Measurements from ENCODE around the gene PRICKLE1.

Gene PRICKLE1

DNA sequence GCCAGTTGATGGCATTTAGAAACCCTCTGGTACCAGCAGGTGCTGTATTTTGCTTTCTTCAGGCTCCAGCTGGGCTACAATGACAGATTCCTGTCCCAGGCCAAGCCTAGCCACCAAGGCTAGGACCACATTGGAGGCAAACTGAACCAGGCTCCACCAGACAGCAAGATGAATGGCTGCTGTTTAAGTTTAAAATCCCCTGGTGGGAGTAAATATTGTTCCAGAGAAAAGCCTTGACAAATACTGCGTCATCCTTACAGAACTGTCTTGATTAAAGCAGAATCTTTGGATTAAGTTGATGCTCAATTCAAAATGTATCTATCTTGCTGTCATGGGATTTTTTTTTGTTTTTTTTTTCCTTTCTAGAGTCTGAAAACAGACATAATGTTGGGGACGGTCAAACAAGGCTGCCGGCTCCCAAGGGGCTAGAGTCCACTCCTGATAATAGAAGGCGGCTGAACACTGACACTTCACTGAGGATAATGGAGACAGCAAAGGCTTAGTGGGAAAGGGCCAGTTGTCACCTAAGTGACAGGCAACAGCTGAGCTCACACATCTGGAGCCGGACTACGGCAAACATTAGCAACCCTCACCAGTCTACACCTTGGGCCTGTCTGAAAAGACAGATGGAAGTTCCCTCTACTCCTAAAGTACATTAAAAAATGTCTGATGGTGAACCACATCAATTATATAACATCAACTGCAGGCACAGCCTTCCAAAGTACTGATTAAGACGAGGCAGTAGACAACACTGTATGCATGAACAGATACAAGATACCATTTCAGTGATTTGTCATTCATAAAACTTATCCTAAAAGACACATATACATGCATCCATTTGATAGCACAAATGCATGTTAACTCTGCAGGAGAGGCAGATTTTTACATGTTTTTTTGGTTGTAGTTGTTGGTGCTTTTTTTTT, 1.7 kb downstream of the PRICKLE1 start:
- DNase-seq, result no peak

DNA sequence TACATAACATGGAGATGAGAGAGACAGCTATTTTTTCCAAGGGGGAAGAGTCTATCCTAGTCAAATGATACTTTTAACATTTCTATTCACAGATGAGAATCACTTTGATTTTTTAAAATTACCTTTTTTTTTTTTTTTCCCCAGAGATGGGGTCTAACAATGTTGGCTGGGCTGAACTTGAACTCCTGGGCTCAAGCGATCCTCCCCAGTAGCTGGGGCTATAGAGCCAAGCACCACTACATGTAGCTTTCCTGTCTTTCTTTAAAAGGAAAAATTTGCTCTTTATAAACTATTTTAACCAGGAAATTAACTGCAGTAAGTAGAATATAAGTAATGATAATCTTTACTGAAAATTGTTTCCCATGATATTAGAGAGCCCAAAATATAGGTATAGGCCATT, 3.3 kb downstream of the PRICKLE1 start:
- DNase-seq, result no peak

DNA sequence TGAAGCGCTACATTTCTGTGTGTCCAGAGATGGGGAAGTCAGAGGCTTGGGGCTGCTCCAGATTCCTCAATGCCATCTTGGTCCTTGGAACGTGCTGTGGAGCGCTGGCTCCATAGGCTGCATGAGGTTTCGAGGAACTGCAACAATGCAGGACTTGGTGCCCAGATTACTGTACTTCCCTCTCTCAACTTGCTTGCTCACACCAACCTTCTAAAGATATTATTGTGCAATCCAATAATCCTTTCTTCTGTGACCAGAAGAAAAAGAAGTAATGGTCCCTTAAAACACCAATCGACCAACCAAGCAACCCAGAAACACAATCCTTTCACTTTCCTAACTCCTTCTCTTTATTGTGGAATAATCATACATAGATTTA, 3.7 kb downstream of the PRICKLE1 start:
- DNase-seq, result no peak

DNA sequence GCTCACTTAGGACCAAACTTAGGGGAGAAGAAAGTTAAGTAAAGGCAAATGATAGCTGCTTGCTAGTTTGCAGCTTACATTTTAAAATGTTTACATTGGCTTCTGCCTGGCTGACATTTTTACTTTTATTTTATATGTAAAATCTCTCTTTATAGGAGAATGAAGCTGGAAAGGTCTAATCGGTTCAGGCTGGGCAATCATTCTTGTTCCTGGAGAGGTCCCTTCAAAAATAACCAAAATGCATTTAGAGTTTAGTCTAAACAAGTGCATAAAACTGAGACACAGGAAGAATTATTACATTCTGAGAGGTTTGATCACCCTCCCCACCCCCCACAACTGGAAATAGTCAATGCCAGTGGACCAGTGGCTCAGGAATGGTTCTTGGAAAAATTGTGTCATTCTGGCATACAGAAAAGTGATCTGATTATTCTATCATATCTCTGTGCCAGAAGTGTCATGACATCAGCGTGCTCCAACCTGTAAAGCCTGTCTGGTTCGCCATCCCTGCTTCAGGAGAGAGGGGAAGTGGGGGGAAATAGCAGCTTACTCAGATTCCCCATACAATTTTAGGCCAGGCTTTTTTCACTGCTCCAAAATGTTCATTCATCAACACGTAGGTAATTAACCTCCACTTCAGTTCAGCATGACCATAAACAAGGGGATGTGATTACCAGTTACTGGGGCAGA, 4.2 kb downstream of the PRICKLE1 start:
- DNase-seq, result no peak

DNA sequence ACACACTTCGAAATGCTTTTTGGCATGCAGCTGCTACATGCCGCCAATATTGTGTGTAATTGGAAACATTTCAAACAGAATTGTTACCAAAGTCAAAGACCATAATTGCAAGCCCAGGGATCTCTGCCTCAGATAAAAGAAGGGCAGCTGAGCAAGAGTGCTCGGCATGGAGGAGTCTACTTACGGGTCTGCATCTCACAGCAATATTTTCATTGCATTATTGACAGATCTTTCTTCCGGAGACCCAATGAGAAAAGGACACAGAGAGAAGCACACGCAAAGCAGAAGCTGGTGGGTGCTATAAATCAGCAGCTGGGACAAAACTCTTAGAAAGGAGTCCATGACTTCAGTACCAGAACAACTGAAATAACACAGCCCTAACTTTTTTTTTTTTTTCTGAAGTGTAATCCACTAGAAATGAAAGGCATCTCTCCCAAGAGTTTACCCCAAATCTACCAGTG, 4.9 kb downstream of the PRICKLE1 start:
- no peak for DNase-seq

DNA sequence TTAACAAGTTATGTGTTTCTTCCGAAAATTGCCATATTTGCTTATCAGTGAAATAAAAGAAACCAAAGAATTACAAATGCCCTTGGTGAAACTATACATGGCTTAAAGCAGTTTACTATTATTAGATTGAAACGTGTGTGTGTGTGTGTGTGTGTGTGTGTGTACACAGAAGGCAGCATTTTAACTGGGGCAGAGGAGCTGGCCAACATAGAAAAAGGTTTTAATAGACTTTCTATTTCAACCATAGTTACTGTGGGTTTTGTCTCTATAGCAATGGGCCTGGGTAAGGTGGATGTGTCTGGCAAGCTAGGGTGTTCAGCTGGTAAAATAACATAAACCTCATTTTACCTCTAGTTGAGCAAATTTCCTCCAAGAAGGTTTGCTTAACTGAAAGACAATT, 6.5 kb downstream of the PRICKLE1 start:
- DNase-seq, result no peak

DNA sequence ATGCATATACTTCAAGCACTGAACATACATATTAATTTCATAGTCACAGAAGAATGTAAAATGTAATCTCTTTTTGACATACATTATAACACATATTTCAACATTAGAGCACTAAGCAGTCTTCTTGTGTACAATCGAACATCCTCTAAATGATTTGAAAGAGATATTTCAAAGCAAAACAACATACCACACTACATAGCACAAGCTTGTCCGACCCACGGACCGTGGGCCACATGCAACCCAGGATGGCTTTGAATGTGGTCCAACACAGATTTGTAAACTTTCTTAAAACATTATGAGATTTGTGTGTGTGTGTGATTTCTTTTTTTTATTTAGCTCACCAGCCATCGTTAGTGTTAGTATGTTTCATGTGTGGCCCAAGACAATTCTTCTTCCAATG, 7.0 kb downstream of the PRICKLE1 start:
- no peak for DNase-seq

DNA sequence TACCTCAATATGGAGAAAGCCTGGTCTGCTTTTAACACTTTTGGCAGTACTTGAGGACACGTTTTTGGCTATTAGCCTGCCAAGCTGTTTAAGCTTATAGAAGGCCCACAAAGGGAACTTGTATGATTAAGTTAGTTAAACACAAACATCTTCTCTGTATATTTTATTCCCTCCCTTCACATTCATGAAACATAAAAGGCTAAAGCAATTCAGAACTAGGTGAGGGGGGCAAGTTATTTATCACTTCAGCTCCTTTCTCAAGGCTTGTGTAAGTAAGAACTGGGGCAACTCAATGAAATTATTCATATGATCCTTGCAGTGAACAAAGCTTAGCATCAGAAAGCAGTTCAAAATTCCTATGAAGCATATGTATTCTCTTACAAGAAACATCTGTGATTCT, 7.5 kb downstream of the PRICKLE1 start:
- DNase-seq, result no peak

DNA sequence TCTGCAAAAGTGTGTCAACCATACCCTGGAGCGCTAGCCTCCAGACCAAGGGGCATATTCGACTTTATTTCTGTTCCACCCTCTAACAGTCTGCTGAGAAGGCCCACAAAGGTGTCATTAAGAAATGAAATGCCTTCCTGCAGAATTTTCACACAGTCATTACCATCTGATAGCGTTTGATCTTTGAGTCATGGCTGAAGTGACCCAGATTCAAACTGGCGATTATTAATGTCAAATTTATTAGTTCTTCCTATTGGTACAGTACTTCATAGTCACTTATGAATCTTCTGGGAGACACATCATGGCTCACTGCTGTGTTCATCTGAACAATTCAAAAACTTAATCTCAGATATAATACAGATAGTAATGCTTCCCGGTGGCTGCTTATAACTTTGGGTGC, 13.2 kb downstream of the PRICKLE1 start:
- DNase-seq, result no peak

DNA sequence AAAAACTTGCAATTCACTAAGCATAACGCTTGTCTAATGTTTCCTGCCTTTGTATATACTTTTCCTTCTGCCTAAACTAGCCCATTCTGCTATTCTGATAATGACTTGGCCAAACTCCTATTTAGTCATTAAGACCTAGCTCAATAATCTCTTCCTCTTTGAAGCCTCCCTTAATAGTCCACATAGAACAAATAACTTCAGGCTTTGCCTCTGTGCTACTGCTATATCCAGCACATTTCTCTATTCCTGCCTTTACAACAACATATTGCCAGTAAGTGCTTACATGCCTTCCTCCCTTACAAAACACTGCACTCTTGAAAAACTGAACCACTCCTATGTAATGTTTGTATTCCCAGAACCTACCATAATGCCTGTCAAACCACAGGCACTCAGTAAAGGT, 13.8 kb downstream of the PRICKLE1 start:
- no peak for DNase-seq

DNA sequence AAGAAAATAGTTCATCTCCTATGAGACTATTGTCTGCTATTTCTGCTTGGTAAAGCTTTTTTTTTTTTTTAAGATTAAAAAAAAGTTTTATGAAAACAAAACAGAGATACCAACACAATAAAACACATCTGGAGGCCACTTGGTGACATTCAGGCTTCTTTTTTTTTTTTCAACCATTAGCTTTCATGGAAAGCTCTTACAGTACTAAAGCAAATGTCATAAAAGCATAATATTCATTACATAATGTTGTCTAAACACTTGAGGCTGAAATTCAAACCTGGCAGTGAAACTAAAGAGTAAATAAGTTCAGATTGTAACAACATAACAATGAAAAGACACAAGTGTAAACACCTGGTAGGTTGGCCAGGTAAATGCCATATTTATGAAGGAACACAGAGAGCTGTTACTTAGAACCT, 14.7 kb downstream of the PRICKLE1 start:
- DNase-seq, result no peak

DNA sequence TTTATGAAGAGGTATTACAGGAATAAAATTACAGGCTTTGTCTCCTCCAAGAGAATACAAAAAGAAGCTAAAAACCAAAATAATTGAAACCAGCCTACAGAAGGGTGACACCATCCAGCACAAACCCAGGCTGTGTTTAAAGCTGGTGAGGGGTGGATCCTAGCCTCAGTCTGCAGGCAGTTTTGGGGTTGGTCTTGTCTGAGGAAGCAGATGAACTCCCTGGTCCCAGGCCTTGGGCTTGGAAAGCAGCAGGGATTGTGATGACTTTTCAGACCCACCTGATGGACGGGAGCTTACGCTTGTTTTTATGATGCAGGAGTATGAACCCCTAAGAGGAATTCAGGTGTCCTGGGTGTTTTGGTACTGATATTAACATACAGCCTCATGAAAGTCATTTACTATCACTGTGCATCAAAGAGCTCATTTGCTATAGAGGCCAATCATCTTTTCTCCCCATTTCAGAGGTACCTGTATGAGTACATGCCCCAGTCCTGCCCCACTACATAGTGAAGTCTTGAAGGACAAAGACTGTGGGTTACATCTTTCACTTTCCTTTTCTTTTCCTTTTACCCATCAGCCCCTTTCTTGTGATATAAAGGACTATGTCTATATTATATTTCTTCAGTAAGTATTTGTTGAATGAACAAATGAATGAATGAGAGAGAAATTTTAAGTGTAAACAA, 18.1 kb downstream of the PRICKLE1 start:
- no peak for DNase-seq

DNA sequence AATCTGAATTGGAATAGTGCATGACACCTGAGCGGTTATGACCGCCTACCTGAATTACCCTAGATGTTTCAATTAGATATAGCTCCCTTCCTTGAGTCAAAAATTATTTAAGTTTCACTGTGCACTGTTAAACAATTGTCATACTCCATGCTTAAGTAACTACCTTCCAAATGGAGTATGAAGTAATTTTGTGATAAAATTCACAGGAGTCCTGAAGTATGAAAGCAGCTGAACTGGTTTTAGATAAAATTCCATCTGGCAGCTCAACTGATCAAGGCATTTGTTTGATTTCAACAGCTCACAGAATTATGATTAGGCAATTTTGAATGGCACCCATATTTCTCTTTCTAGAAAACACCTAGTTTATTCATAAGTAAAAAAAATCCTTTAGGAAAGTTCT, 19.5 kb downstream of the PRICKLE1 start:
- no peak for DNase-seq

DNA sequence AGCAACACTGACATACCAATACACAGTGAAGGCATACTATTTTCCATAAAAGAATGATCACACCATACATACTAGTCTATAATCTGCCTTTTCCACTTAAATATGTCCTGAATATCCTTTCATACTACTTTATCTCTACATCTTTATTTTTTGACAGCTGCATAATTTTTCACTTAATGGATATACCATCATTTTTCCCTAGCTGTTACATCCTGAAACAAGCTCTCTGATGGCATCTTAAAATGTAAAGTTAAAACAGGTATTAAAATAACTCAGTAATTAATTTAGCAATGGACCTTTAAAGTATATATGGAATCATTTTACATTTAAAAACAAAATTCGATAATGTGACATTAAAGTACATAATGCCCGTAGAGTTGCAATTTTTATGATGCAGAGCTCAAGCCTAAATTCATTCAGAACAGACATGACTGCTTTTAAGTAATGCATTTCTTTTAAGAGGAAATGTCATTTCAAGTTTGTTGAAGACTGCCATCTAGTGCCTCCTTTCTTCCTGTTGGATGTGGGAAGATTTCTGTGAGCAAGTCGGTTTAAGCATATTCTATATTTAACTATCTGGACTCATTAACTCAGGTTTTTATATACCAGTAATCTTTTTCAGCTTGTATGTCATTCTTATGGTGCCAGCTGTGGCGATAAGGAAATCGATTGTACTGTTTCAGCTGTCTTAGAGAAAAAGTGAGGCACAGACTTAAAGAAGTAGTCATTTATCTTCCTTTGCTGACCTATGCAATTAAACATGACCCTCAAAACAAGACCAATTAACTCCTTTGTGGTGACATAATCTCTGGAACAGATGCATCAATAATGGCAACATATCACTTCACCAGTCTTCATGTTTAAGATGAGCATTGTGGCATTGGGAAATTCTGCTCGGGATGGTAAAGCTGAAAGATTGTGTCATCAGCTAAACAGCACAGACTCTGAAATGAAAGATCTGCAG, 20.3 kb downstream of the PRICKLE1 start:
- DNase-seq, result peak in 1 of 6 experiments; percentile 12

DNA sequence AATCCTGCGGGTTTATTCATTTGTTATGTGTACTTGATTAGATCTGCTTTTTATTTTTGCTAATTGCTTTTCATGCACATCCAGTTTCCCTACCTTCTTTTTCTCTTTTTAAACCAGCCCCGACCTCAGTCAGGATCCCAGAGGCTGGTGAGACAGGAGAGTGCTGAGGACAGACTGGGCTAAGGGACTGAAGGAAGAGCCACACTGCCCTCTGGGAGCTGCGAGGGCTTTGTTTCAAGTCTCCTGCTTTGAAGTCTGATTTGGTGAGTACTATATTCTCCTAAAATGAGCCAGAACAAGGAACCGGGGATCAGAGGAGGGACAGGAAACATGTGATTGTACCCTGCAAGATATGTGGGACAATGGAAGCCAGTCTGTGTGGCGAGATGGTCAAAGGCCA, 23.9 kb downstream of the PRICKLE1 start:
- DNase-seq, result no peak

DNA sequence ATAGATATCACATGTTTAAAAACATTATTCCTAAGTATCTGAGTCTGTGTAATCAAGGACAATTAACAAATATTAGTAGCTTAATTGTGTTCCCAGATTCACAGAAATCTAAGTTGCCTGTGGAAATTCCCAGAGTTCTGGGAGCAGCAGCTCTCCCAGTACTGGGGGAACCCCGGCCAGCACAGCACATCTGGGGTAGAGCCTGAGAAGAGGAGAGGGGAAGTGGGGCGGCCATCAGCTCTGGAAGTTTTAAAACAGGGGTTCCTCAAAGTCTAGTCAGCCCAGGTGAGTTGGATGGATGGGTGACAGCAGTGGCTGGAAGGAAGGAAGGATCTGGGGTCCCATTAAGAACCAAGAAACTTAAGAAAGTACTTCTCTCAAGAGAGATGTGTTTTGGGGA, 24.6 kb downstream of the PRICKLE1 start:
- no peak for DNase-seq

DNA sequence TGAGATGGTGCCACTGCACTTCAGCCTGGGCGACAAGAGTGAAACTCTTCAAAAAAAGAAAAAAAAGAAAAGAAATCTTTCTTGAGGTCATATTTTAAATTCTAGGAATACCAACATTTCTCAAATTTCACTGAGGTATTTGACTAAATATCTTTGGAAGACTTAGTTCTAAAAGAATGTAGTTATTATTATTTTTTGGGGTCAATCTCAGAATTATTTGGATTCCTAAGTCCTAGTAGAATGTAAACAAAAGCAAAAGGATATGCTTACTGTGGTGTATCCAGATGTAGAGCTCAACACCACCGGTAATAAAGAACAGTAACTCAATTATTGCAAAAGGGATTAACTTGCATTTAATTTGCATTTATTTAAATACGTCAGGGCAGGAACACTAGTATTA, 25.0 kb downstream of the PRICKLE1 start:
- no peak for DNase-seq

DNA sequence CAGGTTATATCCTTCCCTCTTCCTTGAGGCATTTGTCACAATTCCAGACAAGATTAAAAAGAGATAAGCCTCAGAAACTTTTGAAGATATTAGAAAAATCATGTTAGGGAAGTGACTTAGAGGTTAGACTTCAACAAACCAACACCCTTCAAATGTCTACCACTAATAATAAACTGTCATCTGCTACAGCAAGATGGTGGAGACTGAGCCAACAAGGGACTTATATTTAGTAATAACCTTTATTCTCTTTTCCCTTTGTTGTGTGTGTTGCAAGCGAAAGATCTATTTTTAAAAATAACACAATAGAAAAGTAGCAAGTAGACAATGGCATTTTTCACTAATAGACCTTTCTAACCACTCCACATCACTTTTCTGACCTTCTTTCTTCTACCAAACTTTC, 28.6 kb downstream of the PRICKLE1 start:
- no peak for DNase-seq

DNA sequence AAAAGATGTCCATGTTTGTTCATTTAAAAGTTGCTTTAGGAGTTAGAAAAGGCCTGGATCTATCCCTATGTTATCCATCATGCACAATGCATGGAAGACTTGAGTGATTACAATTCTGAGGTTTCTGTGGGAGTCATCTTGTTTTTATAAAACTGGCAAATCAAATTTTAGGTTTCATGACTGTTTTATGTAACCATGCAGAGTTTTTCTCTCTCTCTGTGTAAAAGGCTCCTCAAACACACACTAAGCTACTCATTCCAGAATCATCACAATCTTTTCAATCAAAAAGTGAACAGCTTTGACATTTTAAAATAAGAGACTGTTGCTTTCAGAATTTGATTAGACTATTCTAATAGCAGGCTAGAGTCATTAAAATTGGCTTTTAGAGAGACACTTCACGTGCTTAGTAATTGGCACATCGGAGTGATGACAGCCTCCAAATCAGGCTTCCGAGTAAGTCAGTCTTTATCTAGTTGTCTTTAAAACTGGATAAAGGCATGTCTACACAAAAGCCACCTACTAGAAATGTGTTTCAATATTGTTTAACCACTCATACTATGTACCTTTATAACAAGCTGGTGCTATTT, 31.9 kb downstream of the PRICKLE1 start:
- DNase-seq, result no peak

DNA sequence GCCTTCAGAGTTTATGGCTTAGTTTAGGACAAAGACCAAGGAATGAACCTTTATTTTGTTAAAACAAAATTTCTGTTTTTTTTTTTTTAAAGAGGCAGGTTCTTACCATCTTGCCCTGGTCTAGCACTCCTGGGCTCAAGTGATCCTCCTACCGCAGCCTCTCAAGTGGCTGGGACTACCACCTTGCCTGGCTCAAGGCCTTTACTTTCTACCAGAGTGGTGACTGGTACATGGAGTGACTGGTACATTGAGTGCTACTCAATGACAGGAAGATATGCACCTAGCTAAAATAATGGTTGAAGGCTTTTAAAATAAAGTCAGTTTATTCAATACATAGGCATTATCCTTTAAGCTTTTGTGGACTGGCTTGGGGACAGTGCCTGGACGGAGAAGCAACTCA, 32.6 kb downstream of the PRICKLE1 start:
- DNase-seq, result no peak

DNA sequence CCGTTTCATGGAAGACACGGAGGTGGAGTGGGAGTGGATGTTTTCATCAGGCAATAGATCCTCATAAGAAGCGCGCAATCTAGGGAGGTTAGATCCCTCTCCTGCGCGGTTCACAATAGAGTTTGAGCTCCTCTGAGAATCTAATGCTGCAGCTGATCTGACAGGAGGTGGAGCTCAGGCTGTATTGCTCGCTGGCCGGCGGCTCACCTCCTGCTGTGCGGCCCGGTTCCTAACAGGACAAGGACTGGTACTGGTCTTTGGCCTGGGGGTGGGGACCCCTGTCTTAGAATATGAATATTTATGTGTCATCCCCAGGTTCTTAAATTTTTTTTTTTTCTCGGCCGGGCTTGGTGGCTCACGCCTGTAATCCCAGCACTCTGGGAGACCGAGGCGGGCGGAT, 36.7 kb downstream of the PRICKLE1 start:
- no peak for DNase-seq

DNA sequence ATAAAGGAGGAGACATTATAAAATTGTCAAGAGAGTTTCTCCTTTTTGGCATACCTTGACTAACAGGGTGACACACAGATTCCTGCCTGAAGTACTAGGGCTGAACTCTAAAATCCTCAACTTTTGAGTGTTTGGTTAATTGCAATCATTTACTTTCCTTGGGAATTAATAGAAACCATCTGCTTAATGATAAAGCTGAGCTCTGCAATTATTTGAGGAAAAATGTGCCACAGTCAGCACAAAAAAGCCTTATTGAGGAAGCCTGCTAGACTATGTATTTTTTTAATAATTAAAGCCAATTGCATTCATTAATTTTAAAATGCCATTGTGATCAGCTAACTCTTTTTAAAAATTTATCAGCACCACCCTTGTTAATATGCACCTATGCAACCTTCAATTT, 38.7 kb downstream of the PRICKLE1 start:
- DNase-seq, result no peak
